Fibroblast of the aortic adventitia (primary cell): ENCODE data around the gene GM2A. TPM values are rescaled to one million over a fixed set of nuclear protein-coding genes. Genes with fewer than 3 reads are reported as not detected.
"Not testable (repeated sequence)": the region's sequence is repeated elsewhere in the genome, so short reads cannot be mapped to it uniquely, and the experiment has no call there.

Experiments
- DNase-seq: peaks from one replicate; pipeline ENCODE4 v3.0.0-alpha.2; 2010; ENCODE audit warnings: low read depth
- H3K4me3 ChIP-seq: 2 replicates; pipeline ENCODE4 v1.5.1; 2011; ENCODE audit warnings: low read depth, mild to moderate bottlenecking, control low read depth, low read length, moderate library complexity
- CTCF ChIP-seq: IDR thresholded peaks from 2 replicates; pipeline ENCODE4 v1.5.1; 2011; ENCODE audit warnings: mild to moderate bottlenecking, low read length, control low read depth, inconsistent platforms; ENCODE audit not compliant: insufficient read depth
- total RNA-seq: library from RNA; depleted of rRNA; stranded (reverse); fragments of >200 nt; gene quantifications from 2 replicates; pipeline ENCODE4 v1.2.3, GENCODE V29; 2012; ENCODE audit warnings: low replicate concordance

The GM2A gene
- total RNA-seq, 1 donor, result 42.6 TPM

DNA sequence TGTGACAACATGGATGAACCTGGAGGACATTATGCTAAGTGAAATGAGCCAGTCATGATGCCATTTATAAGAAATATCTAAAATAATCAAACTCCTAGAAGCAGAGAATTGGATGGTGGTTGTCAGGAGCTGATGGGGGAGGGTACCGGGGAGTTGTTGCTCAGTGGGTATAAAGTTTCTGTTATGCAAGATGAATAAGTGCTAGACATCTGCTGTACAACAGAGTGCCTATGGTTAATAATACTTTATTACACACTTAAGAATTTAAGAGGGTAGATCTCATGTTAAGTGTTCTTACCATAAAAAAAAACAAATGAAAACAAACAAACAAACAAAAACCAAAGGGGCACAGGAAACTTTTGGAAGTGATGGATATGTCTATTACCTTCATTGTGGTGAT, 16.1 kb upstream of the GM2A start:
- no peak for TF ChIP-seq CTCF
- no peak overlapping the region for H3K4me3 ChIP-seq

DNA sequence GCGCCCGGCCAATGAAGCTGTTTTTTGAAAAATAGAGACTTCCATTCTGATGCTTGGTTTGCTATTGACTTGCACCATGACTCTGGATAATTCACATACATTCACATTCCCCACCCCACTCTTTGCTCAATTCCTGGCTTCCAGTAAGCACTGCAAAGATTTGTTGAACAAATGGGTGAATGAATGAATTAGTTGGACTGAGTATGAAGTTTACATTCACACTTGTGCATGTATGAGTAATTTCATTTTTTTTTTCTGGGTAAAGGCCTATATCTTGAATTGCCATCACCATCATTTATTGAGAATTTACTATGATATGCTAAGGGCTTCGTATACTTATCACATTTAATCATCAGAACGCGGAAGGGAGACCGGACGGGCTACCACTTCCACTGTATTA, 15.3 kb upstream of the GM2A start:
- no peak for DNase-seq
- H3K4me3 ChIP-seq, result no peak overlapping the region
- TF ChIP-seq CTCF, result no peak

More for the DNA sequence above, 16.1 kb upstream of the GM2A start:
- DNase-seq, result no peak

- no peak for TF ChIP-seq CTCF
- no peak for DNase-seq
- no peak overlapping the region for H3K4me3 ChIP-seq
Observed at GRCh38 chr5:151238303-151238741, 14.7 kb upstream of the GM2A start.

DNA sequence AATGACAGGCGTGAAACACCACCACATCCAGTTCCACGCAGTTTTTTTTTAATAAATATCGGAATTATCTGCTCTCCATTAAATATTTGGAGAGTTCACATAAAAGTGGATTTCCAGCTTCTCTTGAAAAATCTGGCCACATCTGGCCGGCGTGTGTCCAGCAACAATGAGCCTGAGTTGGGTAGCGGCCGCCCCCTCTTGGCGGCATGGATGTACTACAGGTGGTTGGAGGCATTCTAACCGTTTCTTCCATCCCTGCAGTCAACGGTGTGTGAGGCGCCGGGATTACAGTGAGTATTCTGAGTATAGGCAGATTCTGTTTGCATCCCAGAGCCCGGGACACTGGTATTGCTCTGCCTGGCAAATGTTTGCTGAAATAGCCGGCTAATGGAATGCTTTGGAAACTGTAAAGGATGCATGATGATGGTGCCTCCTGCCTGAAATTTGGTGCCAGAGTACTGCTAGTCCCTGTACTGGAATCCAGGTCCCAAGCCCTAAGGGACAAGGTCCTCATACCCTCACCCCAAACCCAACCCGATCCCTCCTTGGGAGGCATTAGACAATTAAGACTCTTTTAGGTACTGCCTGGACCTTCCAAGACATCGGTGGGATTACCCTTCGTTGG, 13.6 kb upstream of the GM2A start:
- peak; percentile 88 for TF ChIP-seq CTCF
- no peak overlapping the region for H3K4me3 ChIP-seq
- peak; percentile 79 for DNase-seq

GRCh38 chr5:151240268-151240835, 12.6 kb upstream of the GM2A start:
- H3K4me3 ChIP-seq, result not testable (repeated sequence)

GRCh38 chr5:151240924-151241635, 11.9 kb upstream of the GM2A start:
- TF ChIP-seq CTCF, result no peak

More at GRCh38 chr5:151240268-151240835, 12.6 kb upstream of the GM2A start:
- DNase-seq, result not testable (repeated sequence)

GRCh38 chr5:151243127-151243526, 9.9 kb upstream of the GM2A start:
- no peak for TF ChIP-seq CTCF
- H3K4me3 ChIP-seq, result no peak overlapping the region
- DNase-seq, result no peak

More at GRCh38 chr5:151240924-151241635, 11.9 kb upstream of the GM2A start:
- no peak overlapping the region for H3K4me3 ChIP-seq
- DNase-seq, result no peak
